ENCODE measurements around the gene CD160. TPM values are rescaled to one million over a fixed set of nuclear protein-coding genes. Genes with fewer than 3 reads are reported as not detected.

Gene CD160
- total and polyA plus RNA-seq, 2 experiments from 2014 or later = 0.06 TPM; not detected in 1

- Histone ChIP-seq H3F3A (replicated peaks; ENCODE audit: low read depth) (no peaks in the 10 kb centered on the region), H3K36me3 (ENCODE audit: insufficient read depth) (peaks cover 4% of the 10 kb centered on the region; the same call in 1 of the 2 replicates), H3K4me3 (no peak overlapping the region), H3K79me2 (replicated peaks; ENCODE audit: insufficient read depth) (peaks cover 4% of the 10 kb centered on the region; the same call in 1 of the 2 replicates), H3K4me2 (no peak overlapping the region), H3K27me3 (ENCODE audit: insufficient read depth) (no peaks in the 10 kb centered on the region), H2AFZ (no peak overlapping the region), H3K9me2 (ENCODE audit: insufficient read depth) (no peaks in the 10 kb centered on the region), H4K20me1 (replicated peaks; ENCODE audit: insufficient read depth) (no peaks in the 10 kb centered on the region), H3K4me1 (ENCODE audit: insufficient read depth) (no peaks in the 10 kb centered on the region), H3K27ac (ENCODE audit: low read depth) (no peak overlapping the region)
- Mint-ChIP-seq H3K4me1 (no peaks in the 10 kb centered on the region), H3K4me3 (no peak overlapping the region), H3K27ac (no peak overlapping the region), H3K27me3 (ENCODE audit: insufficient read depth, low read depth, poor library complexity) (no peaks in the 10 kb centered on the region), H3K9me3 (no peaks in the 10 kb centered on the region), H3K36me3 (ENCODE audit: low read depth) (peaks cover 4% of the 10 kb centered on the region; the same call in 2 of the 3 replicates)
- TF ChIP-seq STAT1 (IDR thresholded peaks at IDR 0.05; ENCODE audit: unreplicated experiment) (no peak), JUNB (IDR thresholded peaks at IDR 0.05; ENCODE audit: unreplicated experiment) (no peak), ZNF462 (CRISPR knock-in tag; IDR thresholded peaks at IDR 0.05) (no peak), ZNF331 (CRISPR knock-in tag; IDR thresholded peaks at IDR 0.05; ENCODE audit: low read depth) (no peak), EZH2phosphoT487 (IDR thresholded peaks at IDR 0.05; ENCODE audit: unreplicated experiment) (no peak), POLR2AphosphoS5 (IDR thresholded peaks at IDR 0.05; ENCODE audit: low read depth) (no peak), ETS1 (IDR thresholded peaks at IDR 0.05) (no peak), CTCF (conservative IDR thresholded peaks at IDR 0.05; ENCODE audit: low read depth in 2 of 2) (no peak), CREB1 (CRISPR knock-in tag; IDR thresholded peaks at IDR 0.05; ENCODE audit: low read depth) (no peak), ZNF114 (CRISPR knock-in tag; IDR thresholded peaks at IDR 0.05) (no peak), EZH2 (IDR thresholded peaks at IDR 0.05; ENCODE audit: low read depth, unreplicated experiment) (no peak), REST (IDR thresholded peaks at IDR 0.05; ENCODE audit: unreplicated experiment) (no peak), NANOG (IDR thresholded peaks at IDR 0.05; ENCODE audit: borderline replicate concordance) (no peak)
- DNase-seq (ENCODE audit: low spot score) (no peak), ATAC-seq (no peak)
These were observed 66.2 kb downstream of the CD160 start for GRCh38 chr1:145785547-145785946.
